NB4 (cell line): ENCODE data around the gene ETDC.

Experiments
- MYC ChIP-seq: IDR thresholded peaks from 2 replicates; pipeline ENCODE4 v1.6.1; 2011; ENCODE audit warnings: low read depth, low read length
- POLR2A ChIP-seq: IDR thresholded peaks from 2 replicates; pipeline ENCODE4 v1.6.1; 2011; ENCODE audit warnings: mild to moderate bottlenecking; ENCODE audit not compliant: insufficient read length; ENCODE audit errors: extremely low read depth
- TF ChIP-seq, protein P1 (sequence below): IDR thresholded peaks from one replicate; pipeline ENCODE4 v1.5.1; 2012; ENCODE audit warnings: low read depth, low read length
- TF ChIP-seq, protein P2 (sequence below): IDR thresholded peaks from 2 replicates; pipeline ENCODE4 v1.6.1; 2011; ENCODE audit warnings: low read depth, low read length

DNA sequence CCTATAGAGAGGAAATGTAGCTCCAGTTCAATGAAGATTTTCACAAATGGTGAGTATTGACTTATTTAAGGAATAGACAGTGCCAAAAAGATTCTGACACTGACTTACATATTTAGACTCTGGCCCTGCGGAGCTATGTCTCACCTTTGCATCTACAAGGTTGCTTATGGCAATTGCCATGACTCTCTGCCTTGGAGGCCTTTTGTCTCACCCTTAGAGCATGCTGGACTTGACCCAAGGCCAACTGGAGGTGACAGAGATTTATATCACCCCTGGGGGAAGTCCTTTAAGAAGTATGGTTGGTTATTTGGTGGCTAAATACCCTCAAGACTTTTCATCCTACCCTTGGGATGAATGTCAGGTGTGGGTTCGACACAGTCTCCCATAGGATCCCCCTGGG, 4.5 kb upstream of the ETDC start:
- TF ChIP-seq POLR2A (no peak), MYC (no peak)
- TF ChIP-seq, protein P1, sequence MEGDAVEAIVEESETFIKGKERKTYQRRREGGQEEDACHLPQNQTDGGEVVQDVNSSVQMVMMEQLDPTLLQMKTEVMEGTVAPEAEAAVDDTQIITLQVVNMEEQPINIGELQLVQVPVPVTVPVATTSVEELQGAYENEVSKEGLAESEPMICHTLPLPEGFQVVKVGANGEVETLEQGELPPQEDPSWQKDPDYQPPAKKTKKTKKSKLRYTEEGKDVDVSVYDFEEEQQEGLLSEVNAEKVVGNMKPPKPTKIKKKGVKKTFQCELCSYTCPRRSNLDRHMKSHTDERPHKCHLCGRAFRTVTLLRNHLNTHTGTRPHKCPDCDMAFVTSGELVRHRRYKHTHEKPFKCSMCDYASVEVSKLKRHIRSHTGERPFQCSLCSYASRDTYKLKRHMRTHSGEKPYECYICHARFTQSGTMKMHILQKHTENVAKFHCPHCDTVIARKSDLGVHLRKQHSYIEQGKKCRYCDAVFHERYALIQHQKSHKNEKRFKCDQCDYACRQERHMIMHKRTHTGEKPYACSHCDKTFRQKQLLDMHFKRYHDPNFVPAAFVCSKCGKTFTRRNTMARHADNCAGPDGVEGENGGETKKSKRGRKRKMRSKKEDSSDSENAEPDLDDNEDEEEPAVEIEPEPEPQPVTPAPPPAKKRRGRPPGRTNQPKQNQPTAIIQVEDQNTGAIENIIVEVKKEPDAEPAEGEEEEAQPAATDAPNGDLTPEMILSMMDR: no peak
- TF ChIP-seq, protein P2, sequence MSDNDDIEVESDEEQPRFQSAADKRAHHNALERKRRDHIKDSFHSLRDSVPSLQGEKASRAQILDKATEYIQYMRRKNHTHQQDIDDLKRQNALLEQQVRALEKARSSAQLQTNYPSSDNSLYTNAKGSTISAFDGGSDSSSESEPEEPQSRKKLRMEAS: no peak
